GM23248 (cell line): ENCODE results near the gene SSU72. TPM values are rescaled to one million over a fixed set of nuclear protein-coding genes. Genes with fewer than 3 reads are reported as not detected.

Experiments
- DNase-seq: peaks from one replicate; pipeline ENCODE4 v3.0.0-alpha.2; 2015
- H2AFZ ChIP-seq: fragments of 200-600 bp; sonication (generic); 2 replicates; pipeline ENCODE4 v1.6.1; 2016; ENCODE audit warnings: antibody characterized with exemption
- H3F3A ChIP-seq: fragments of 200-600 bp; sonication (generic); 2 replicates; pipeline ENCODE4 v1.6.1; 2016; ENCODE audit warnings: mild to moderate bottlenecking, antibody characterized with exemption, mixed run types; ENCODE audit not compliant: insufficient read depth
- H3K27ac ChIP-seq: fragments of 200-600 bp; sonication (generic); 2 replicates; pipeline ENCODE4 v1.5.1; 2016; ENCODE audit warnings: mild to moderate bottlenecking
- H3K27me3 ChIP-seq: fragments of 200-600 bp; sonication (generic); replicated peaks from 2 replicates; pipeline ENCODE4 v1.6.1; 2016; ENCODE audit warnings: mild to moderate bottlenecking; ENCODE audit not compliant: insufficient read depth
- H3K36me3 ChIP-seq: fragments of 200-600 bp; sonication (generic); 2 replicates; pipeline ENCODE4 v1.6.1; 2016; ENCODE audit warnings: low read depth, mild to moderate bottlenecking
- H3K4me1 ChIP-seq: fragments of 200-600 bp; sonication (generic); 2 replicates; pipeline ENCODE4 v1.6.1; 2016; ENCODE audit warnings: mild to moderate bottlenecking; ENCODE audit not compliant: insufficient read depth
- H3K4me2 ChIP-seq: fragments of 200-600 bp; sonication (generic); one replicate; pipeline ENCODE4 v1.6.1; 2016; ENCODE audit warnings: mild to moderate bottlenecking; ENCODE audit not compliant: unreplicated experiment
- H3K4me3 ChIP-seq: fragments of 200-600 bp; sonication (generic); 2 replicates; pipeline ENCODE4 v1.5.1; 2016; ENCODE audit warnings: mild to moderate bottlenecking
- H3K79me2 ChIP-seq: fragments of 200-600 bp; sonication (generic); 2 replicates; pipeline ENCODE4 v1.6.1; 2016; ENCODE audit warnings: mild to moderate bottlenecking; ENCODE audit not compliant: insufficient read depth
- H3K9ac ChIP-seq: fragments of 200-600 bp; sonication (generic); 2 replicates; pipeline ENCODE4 v1.6.1; 2016; ENCODE audit warnings: mild to moderate bottlenecking
- H3K9me2 ChIP-seq: fragments of 200-600 bp; sonication (generic); 2 replicates; pipeline ENCODE4 v1.6.1; 2016; ENCODE audit warnings: mixed run types, mild to moderate bottlenecking, moderate library complexity; ENCODE audit not compliant: insufficient read depth
- H3K9me3 ChIP-seq: fragments of 200-600 bp; sonication (generic); one replicate; pipeline ENCODE4 v1.6.1; 2017; ENCODE audit warnings: low read depth
- H4K20me1 ChIP-seq: fragments of 200-600 bp; sonication (generic); 2 replicates; pipeline ENCODE4 v1.6.0; 2016; ENCODE audit not compliant: insufficient read depth
- EZH2 ChIP-seq: fragments of 200-600 bp; sonication (generic); IDR thresholded peaks from 2 replicates; pipeline ENCODE4 v1.6.1; 2018; ENCODE audit warnings: antibody characterized with exemption, mild to moderate bottlenecking; ENCODE audit not compliant: insufficient read depth, poor library complexity, severe bottlenecking
- EZH2phosphoT487 ChIP-seq: fragments of 200-600 bp; sonication (generic); IDR thresholded peaks from 2 replicates; pipeline ENCODE4 v1.6.1; 2018; ENCODE audit warnings: antibody characterized with exemption, moderate library complexity, mild to moderate bottlenecking, low read depth; ENCODE audit not compliant: insufficient read depth
- WGBS, 2 experiments: methylation state at CpG; one replicate each; pipeline ENCODE4 v1.1.6; 2015 to 2017; ENCODE audit warnings: low lambda C conversion rate in 2 of 2, low coverage in 1 of 2; ENCODE audit errors: missing lambda C conversion rate in 2 of 2; 5-methylcytosine and 5-hydroxymethylcytosine counted together
- in situ Hi-C: fragments of 300-500 bp; cut with MboI; formaldehyde crosslinking; loops from 2 replicates; pipeline ENCODE4 v1.15.0; 2020
- polyA plus RNA-seq: library from polyadenylated mRNA; unstranded; fragments of >200 nt; fragmentation: Nextera tagmentation; extraction: Ambion mirVana; gene quantifications from 2 replicates; pipeline ENCODE4 v1.2.1, GENCODE V29; 2016
- total RNA-seq: library from RNA; depleted of rRNA; stranded (reverse); fragments of >200 nt; shearing (Covaris generic); gene quantifications from 2 replicates; pipeline ENCODE4 v1.2.3, GENCODE V29; 2014

Gene SSU72
- total and polyA plus RNA-seq, 2 experiments from 2014 or later = 69.2 to 204 TPM

DNA sequence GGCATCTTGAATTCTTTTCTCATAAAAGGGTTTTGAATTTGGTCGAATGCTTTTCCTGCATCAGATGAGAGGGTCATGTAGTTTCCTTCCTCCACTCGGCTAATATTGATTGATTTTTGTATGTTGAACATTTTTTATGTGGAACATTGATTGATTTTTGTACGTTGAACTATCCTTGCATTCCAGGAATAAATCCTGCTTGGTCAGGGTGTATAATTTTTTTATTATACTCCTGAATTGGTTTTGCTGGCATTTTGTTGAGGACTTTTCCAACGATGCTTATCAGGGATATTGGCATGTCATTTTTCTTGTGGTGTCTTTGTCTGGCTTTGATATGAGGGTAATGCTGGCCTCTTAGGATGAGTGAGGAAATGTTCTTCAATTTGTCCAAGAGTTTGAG is 42.7 kb downstream of the SSU72 start:
- Histone ChIP-seq H3K79me2 (0 out of 2 replicates have a peak, but pooled peaks cover 6% of the 10 kb centered on the region), H3K9ac (no peak overlapping the region), H3K9me3 (no peaks in the 10 kb centered on the region), H3K27ac (no peak overlapping the region), H3F3A (peaks cover 12% of the 10 kb centered on the region; the same call in 1 of the 2 replicates), H3K4me2 (no peak overlapping the region), H3K36me3 (peaks cover 12% of the 10 kb centered on the region; the same call in 1 of the 2 replicates), H2AFZ (no peak overlapping the region), H3K27me3 (no peaks in the 10 kb centered on the region), H3K4me3 (no peak overlapping the region), H3K9me2 (no peaks in the 10 kb centered on the region), H3K4me1 (no peaks in the 10 kb centered on the region), H4K20me1 (no peaks in the 10 kb centered on the region)
- 98 to 99% methylated on average over 4 of the region's 4 CpGs for WGBS, 2 experiments
- no peak for TF ChIP-seq EZH2phosphoT487
- no peak for TF ChIP-seq EZH2
- no peak for DNase-seq
- in situ Hi-C loops = no loop called here

DNA sequence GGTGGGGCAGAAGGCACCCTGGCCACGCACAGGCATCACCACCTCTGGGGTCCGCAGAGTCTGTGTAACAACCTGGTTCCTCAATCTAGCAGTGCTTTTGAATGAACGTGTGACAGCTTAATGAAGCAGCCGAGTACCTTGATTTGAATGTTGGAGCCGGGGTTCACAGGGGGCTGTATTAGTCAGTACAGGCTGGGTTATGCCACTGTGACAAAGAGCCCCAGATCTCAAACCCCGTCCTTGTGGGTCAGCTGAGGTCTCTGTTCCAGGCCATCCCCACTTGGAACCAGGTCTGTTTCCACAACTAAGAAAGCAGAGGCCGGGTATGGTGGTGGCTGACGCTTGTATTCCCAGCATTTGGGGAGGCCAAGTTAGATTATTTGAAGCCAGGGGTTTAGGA is 44.7 kb downstream of the SSU72 start:
- Histone ChIP-seq H3K9me2 (no peaks in the 10 kb centered on the region), H3K36me3 (peaks cover 12% of the 10 kb centered on the region; the same call in 1 of the 2 replicates), H2AFZ (no peak overlapping the region), H3K4me3 (no peak overlapping the region), H3K9ac (no peak overlapping the region), H3K9me3 (no peaks in the 10 kb centered on the region), H3K79me2 (0 out of 2 replicates have a peak, but pooled peaks cover 6% of the 10 kb centered on the region), H4K20me1 (no peaks in the 10 kb centered on the region), H3K27me3 (no peaks in the 10 kb centered on the region), H3K4me1 (no peaks in the 10 kb centered on the region), H3K4me2 (no peak overlapping the region), H3K27ac (no peak overlapping the region), H3F3A (peaks cover 12% of the 10 kb centered on the region; the same call in 1 of the 2 replicates)
- TF ChIP-seq EZH2phosphoT487 (no peak), EZH2 (no peak)
- in situ Hi-C loops = no loop called here
- WGBS, 2 experiments = 96 to 97% methylated on average over 8 of the region's 8 CpGs
- no peak for DNase-seq

DNA sequence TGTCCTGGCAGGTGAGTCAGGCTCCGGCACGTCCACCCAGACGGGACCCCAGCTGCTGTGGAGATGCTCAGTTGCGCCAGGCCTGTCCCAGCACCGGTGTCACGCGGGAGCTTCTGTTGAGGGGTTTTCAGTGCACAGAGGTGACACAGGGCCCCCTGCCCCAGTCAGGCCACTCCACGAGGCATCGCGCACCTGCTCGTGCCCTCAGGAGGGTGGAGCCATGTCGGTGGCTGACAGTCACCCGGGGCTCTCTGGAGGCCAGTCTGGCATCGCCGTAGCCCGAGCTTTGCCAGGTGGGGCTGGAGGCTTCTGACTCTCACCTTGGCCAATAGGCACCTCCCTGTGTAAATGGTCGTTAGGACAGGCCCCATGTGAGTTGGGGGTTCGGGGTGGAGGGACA is 45.3 kb downstream of the SSU72 start:
- Histone ChIP-seq H3K9me3 (no peaks in the 10 kb centered on the region), H3K9ac (no peak overlapping the region), H3K9me2 (no peaks in the 10 kb centered on the region), H3K27me3 (no peaks in the 10 kb centered on the region), H4K20me1 (no peaks in the 10 kb centered on the region), H3K4me3 (no peak overlapping the region), H2AFZ (no peak overlapping the region), H3K36me3 (peaks cover 12% of the 10 kb centered on the region; the same call in 1 of the 2 replicates), H3F3A (peaks cover 12% of the 10 kb centered on the region; the same call in 1 of the 2 replicates), H3K79me2 (0 out of 2 replicates have a peak, but pooled peaks cover 6% of the 10 kb centered on the region), H3K27ac (no peak overlapping the region), H3K4me2 (no peak overlapping the region), H3K4me1 (no peaks in the 10 kb centered on the region)
- in situ Hi-C loops = no loop called here
- DNase-seq = no peak
- TF ChIP-seq EZH2 (no peak), EZH2phosphoT487 (no peak)
- 95% methylated on average over 11 to 14 of the region's 18 CpGs for WGBS, 2 experiments

DNA sequence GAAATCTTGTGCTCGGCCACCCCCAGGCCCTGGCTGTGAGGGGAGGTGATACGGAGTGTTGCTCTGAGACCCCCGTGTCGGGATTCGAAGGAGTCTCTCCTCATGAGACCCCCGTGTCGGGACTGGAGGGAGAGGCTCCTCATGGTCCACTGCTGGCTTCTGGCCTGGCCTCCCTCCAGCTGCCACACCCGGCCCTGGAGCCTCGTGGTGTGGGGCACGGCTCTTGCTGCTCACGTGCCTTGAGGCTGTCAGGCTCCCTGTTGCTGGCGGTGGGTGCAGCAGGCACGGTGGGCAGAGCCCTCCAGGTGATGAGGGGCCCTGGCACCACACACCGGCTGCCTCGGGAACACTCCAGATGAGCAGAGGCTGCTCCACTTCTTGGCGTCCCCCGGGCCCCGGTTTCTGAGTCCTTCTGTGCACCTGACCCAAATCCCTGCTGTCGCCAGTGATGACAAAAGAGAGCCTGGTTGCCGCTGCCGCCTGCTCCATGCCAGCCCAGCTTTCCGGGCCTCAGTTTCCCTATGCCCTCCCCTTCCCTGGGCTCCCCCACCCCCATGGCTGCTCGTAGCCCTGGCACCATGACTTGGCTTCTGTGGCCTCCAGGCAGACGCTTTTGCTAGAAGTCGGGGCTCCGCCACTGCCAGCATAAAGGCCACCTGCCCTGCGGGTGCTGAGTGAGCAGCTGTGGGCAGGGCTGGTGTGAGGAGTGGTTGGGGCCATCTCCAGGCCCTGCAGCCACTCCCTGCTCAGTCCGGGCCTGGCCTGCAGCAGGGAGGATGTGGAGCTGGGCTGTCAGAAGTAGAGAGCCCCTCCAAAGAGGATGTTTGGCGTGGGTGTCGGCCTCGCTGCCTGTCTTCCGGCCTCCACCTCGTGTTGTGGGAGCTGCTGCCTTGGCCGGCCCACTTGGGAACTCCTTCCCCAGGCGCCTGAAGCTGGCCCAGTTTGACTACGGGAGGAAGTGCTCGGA is 46.1 kb downstream of the SSU72 start:
- no peak overlapping the region for H2AFZ ChIP-seq
- no peak overlapping the region for H3K4me2 ChIP-seq
- peaks cover 12% of the 10 kb centered on the region; the same call in 1 of the 2 replicates for H3K36me3 ChIP-seq
- DNase-seq = no peak
- no peaks in the 10 kb centered on the region for H3K27me3 ChIP-seq
- H3K27ac ChIP-seq = no peak overlapping the region
- peaks cover 12% of the 10 kb centered on the region; the same call in 1 of the 2 replicates for H3F3A ChIP-seq
- 0 out of 2 replicates have a peak, but pooled peaks cover 6% of the 10 kb centered on the region for H3K79me2 ChIP-seq
- TF ChIP-seq EZH2 (no peak), EZH2phosphoT487 (no peak)
- no peaks in the 10 kb centered on the region for H3K4me1 ChIP-seq
- in situ Hi-C loops = no loop called here
- H3K9me3 ChIP-seq = no peaks in the 10 kb centered on the region
- 82 to 84% methylated on average over 35 to 36 of the region's 37 CpGs for WGBS, 2 experiments
- no peak overlapping the region for H3K9ac ChIP-seq
- H3K9me2 ChIP-seq = no peaks in the 10 kb centered on the region
- H4K20me1 ChIP-seq = no peaks in the 10 kb centered on the region
- H3K4me3 ChIP-seq = no peak overlapping the region
